Measurements from ENCODE around the gene SEMA5B. TPM values are rescaled to one million over a fixed set of nuclear protein-coding genes. Genes with fewer than 3 reads are reported as not detected.

Gene SEMA5B
- total and polyA plus RNA-seq, 4 donors, result 0.20 to 1.1 (median 0.23) TPM

DNA sequence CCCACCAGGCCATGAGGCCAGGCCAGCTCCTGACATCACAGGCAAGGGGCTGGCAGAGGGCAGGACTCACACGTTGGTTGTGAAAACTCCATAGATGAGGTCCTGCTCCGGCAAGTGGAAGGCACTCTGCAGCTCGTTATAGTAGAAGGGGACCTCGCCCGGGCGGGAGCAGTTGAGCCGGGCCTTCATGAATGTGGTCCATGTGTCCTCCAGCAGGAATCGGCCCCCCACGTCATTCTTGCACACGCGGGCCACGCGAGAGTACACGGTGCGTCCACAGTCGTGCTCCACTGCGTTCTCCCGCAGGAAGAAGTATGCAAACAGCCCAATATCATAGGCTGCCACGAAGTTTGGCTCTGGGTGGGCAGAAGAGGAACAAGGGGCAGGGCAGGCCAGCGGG, 101.2 kb downstream of the SEMA5B start:
- no peak for TF ChIP-seq HNF4A (conservative IDR thresholded peaks at IDR 0.05)
- TF ChIP-seq EGR1 (IDR thresholded peaks at IDR 0.05; ENCODE audit: low read depth in 2 of 2), result no peak
- TF ChIP-seq YY1 (IDR thresholded peaks at IDR 0.05), result no peak
- TF ChIP-seq NR2F2 (IDR thresholded peaks at IDR 0.05), result no peak
- TF ChIP-seq JUND (IDR thresholded peaks at IDR 0.05), result no peak
- no peak for TF ChIP-seq FOXA2 (IDR thresholded peaks at IDR 0.05)
- no peak for TF ChIP-seq TAF1 (conservative IDR thresholded peaks at IDR 0.05)
- TF ChIP-seq, protein P1, sequence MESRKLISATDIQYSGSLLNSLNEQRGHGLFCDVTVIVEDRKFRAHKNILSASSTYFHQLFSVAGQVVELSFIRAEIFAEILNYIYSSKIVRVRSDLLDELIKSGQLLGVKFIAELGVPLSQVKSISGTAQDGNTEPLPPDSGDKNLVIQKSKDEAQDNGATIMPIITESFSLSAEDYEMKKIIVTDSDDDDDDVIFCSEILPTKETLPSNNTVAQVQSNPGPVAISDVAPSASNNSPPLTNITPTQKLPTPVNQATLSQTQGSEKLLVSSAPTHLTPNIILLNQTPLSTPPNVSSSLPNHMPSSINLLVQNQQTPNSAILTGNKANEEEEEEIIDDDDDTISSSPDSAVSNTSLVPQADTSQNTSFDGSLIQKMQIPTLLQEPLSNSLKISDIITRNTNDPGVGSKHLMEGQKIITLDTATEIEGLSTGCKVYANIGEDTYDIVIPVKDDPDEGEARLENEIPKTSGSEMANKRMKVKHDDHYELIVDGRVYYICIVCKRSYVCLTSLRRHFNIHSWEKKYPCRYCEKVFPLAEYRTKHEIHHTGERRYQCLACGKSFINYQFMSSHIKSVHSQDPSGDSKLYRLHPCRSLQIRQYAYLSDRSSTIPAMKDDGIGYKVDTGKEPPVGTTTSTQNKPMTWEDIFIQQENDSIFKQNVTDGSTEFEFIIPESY (IDR thresholded peaks at IDR 0.05), result no peak
- TF ChIP-seq, protein P2, sequence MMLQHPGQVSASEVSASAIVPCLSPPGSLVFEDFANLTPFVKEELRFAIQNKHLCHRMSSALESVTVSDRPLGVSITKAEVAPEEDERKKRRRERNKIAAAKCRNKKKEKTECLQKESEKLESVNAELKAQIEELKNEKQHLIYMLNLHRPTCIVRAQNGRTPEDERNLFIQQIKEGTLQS (IDR thresholded peaks at IDR 0.05), result no peak
- TF ChIP-seq, protein P3, sequence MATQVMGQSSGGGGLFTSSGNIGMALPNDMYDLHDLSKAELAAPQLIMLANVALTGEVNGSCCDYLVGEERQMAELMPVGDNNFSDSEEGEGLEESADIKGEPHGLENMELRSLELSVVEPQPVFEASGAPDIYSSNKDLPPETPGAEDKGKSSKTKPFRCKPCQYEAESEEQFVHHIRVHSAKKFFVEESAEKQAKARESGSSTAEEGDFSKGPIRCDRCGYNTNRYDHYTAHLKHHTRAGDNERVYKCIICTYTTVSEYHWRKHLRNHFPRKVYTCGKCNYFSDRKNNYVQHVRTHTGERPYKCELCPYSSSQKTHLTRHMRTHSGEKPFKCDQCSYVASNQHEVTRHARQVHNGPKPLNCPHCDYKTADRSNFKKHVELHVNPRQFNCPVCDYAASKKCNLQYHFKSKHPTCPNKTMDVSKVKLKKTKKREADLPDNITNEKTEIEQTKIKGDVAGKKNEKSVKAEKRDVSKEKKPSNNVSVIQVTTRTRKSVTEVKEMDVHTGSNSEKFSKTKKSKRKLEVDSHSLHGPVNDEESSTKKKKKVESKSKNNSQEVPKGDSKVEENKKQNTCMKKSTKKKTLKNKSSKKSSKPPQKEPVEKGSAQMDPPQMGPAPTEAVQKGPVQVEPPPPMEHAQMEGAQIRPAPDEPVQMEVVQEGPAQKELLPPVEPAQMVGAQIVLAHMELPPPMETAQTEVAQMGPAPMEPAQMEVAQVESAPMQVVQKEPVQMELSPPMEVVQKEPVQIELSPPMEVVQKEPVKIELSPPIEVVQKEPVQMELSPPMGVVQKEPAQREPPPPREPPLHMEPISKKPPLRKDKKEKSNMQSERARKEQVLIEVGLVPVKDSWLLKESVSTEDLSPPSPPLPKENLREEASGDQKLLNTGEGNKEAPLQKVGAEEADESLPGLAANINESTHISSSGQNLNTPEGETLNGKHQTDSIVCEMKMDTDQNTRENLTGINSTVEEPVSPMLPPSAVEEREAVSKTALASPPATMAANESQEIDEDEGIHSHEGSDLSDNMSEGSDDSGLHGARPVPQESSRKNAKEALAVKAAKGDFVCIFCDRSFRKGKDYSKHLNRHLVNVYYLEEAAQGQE (IDR thresholded peaks at IDR 0.05), result no peak
- TF ChIP-seq, protein P4, sequence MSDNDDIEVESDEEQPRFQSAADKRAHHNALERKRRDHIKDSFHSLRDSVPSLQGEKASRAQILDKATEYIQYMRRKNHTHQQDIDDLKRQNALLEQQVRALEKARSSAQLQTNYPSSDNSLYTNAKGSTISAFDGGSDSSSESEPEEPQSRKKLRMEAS (IDR thresholded peaks at IDR 0.05), result no peak
- no peaks in the 10 kb centered on the region for H3K36me3 ChIP-seq (ENCODE audit: control insufficient read depth in 4 of 4, insufficient read depth in 3 of 4, low read depth in 1 of 4, low read length in 3 of 4)
- DNase-seq (ENCODE audit: low spot score), result no peak
- no peak overlapping the region for H3K4me3 ChIP-seq (ENCODE audit: low read depth in 1 of 3, low read length in 3 of 3)
- H3K27ac ChIP-seq (ENCODE audit: low read depth in 1 of 2, low read length in 2 of 2), result no peak overlapping the region
- H3K9me3 ChIP-seq (ENCODE audit: control insufficient read depth in 4 of 4, low read length in 3 of 4), result no peaks in the 10 kb centered on the region
- no peak overlapping the region for H3K9ac ChIP-seq (ENCODE audit: low read depth in 1 of 2, low read length in 2 of 2)
- H3K27me3 ChIP-seq (ENCODE audit: control insufficient read depth in 4 of 4, insufficient read depth in 4 of 4, low read length in 3 of 4), result peaks cover 2 to 7% (median 5%) of the 10 kb centered on the region in 4 donors
- 94% methylated on average over 20 of the region's 20 CpGs for whole genome bisulfite sequencing
- peaks cover 0 to 5% (median 3%) of the 10 kb centered on the region in 4 donors for H3K4me1 ChIP-seq (ENCODE audit: control insufficient read depth in 4 of 4, insufficient read depth in 4 of 4, low read length in 3 of 4)

DNA sequence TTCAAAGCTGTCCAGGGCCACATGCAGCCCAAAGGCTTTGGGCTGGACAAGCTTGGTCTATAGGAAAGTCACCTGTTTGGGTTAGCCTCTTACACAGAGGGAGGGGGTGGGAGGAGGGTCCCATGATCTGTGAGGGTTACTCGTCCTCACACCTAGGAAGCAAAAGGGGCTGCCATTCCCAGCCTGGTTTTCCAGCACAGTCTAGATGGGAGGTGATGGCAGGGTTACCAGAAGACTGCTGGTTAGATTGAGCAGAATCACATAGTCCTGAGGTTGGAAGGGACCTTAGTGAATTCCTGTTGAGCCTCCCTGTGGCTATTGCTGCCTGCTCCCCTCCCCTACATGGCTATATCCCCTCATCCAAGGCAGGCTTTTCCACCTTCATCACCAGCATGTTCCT, 101.8 kb downstream of the SEMA5B start:
- Histone ChIP-seq H3K9me3 (ENCODE audit: control insufficient read depth in 4 of 4, low read length in 3 of 4) (no peaks in the 10 kb centered on the region), H3K9ac (ENCODE audit: low read depth in 1 of 2, low read length in 2 of 2) (no peak overlapping the region), H3K4me1 (ENCODE audit: control insufficient read depth in 4 of 4, insufficient read depth in 4 of 4, low read length in 3 of 4) (peaks cover 0 to 5% (median 3%) of the 10 kb centered on the region in 4 donors), H3K4me3 (ENCODE audit: low read depth in 1 of 3, low read length in 3 of 3) (no peak overlapping the region), H3K27me3 (ENCODE audit: control insufficient read depth in 4 of 4, insufficient read depth in 4 of 4, low read length in 3 of 4) (peaks cover 2 to 7% (median 5%) of the 10 kb centered on the region in 4 donors), H3K27ac (ENCODE audit: low read depth in 1 of 2, low read length in 2 of 2) (no peak overlapping the region), H3K36me3 (ENCODE audit: control insufficient read depth in 4 of 4, insufficient read depth in 3 of 4, low read depth in 1 of 4, low read length in 3 of 4) (no peaks in the 10 kb centered on the region)
- 87% methylated on average over 1 of the region's 1 CpG for WGBS
- TF ChIP-seq, protein P3 (IDR thresholded peaks at IDR 0.05), result no peak
- no peak for TF ChIP-seq JUND (IDR thresholded peaks at IDR 0.05)
- no peak for TF ChIP-seq FOXA2 (IDR thresholded peaks at IDR 0.05)
- no peak for TF ChIP-seq RXRA (IDR thresholded peaks at IDR 0.05)
- no peak for DNase-seq (ENCODE audit: low spot score)

All from liver (tissue), 9 donors.